Neural cell (in vitro differentiated cells): Measurements from ENCODE around the gene NACC1.

ENCODE experiments used
- EP300 ChIP-seq: fragments of 450-650 bp; conservative IDR thresholded peaks from 2 replicates; pipeline ENCODE4 v1.6.1; 2014; ENCODE audit warnings: antibody characterized with exemption, mild to moderate bottlenecking, moderate library complexity; ENCODE audit not compliant: poor library complexity, severe bottlenecking
- EZH2 ChIP-seq: fragments of 200-600, 300-800 bp; shearing (Covaris generic), sonication (generic); IDR thresholded peaks from 2 replicates; pipeline ENCODE4 v1.6.1; 2014; ENCODE audit warnings: antibody characterized with exemption, low read length, borderline replicate concordance, mild to moderate bottlenecking; ENCODE audit not compliant: insufficient read depth, poor library complexity, severe bottlenecking
- MXI1 ChIP-seq: fragments of 450-650 bp; conservative IDR thresholded peaks from 2 replicates; pipeline ENCODE4 v1.6.1; 2014; ENCODE audit warnings: antibody characterized with exemption, mild to moderate bottlenecking; ENCODE audit not compliant: poor library complexity, severe bottlenecking
- POLR2AphosphoS5 ChIP-seq: IDR thresholded peaks from 2 replicates; pipeline ENCODE4 v1.6.1; 2012
- RAD21 ChIP-seq: fragments of 450-650 bp; conservative IDR thresholded peaks from 2 replicates; pipeline ENCODE4 v1.6.1; 2014; ENCODE audit warnings: antibody characterized with exemption, mild to moderate bottlenecking, moderate library complexity
- SMC3 ChIP-seq: fragments of 450-650 bp; conservative IDR thresholded peaks from 2 replicates; pipeline ENCODE4 v1.6.1; 2014; ENCODE audit warnings: antibody characterized with exemption, mild to moderate bottlenecking, moderate library complexity; ENCODE audit not compliant: poor library complexity
- TAF1 ChIP-seq: IDR thresholded peaks from 2 replicates; pipeline ENCODE4 v1.6.1; 2012; ENCODE audit warnings: low read depth
- TF ChIP-seq, protein P1 (sequence below): fragments of 450-650 bp; IDR thresholded peaks from 2 replicates; pipeline ENCODE4 v1.5.1; 2014; ENCODE audit warnings: antibody characterized with exemption, mild to moderate bottlenecking, moderate library complexity; ENCODE audit not compliant: poor library complexity, severe bottlenecking
- TF ChIP-seq, protein P2 (sequence below): IDR thresholded peaks from 2 replicates; pipeline ENCODE4 v1.6.1; 2012; ENCODE audit warnings: borderline replicate concordance

- TF ChIP-seq, protein P1, sequence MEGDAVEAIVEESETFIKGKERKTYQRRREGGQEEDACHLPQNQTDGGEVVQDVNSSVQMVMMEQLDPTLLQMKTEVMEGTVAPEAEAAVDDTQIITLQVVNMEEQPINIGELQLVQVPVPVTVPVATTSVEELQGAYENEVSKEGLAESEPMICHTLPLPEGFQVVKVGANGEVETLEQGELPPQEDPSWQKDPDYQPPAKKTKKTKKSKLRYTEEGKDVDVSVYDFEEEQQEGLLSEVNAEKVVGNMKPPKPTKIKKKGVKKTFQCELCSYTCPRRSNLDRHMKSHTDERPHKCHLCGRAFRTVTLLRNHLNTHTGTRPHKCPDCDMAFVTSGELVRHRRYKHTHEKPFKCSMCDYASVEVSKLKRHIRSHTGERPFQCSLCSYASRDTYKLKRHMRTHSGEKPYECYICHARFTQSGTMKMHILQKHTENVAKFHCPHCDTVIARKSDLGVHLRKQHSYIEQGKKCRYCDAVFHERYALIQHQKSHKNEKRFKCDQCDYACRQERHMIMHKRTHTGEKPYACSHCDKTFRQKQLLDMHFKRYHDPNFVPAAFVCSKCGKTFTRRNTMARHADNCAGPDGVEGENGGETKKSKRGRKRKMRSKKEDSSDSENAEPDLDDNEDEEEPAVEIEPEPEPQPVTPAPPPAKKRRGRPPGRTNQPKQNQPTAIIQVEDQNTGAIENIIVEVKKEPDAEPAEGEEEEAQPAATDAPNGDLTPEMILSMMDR = no peak
- TF ChIP-seq POLR2AphosphoS5 (no peak), EZH2 (no peak), RAD21 (no peak), TAF1 (no peak), MXI1 (no peak), SMC3 (no peak), EP300 (no peak)
- TF ChIP-seq, protein P2, sequence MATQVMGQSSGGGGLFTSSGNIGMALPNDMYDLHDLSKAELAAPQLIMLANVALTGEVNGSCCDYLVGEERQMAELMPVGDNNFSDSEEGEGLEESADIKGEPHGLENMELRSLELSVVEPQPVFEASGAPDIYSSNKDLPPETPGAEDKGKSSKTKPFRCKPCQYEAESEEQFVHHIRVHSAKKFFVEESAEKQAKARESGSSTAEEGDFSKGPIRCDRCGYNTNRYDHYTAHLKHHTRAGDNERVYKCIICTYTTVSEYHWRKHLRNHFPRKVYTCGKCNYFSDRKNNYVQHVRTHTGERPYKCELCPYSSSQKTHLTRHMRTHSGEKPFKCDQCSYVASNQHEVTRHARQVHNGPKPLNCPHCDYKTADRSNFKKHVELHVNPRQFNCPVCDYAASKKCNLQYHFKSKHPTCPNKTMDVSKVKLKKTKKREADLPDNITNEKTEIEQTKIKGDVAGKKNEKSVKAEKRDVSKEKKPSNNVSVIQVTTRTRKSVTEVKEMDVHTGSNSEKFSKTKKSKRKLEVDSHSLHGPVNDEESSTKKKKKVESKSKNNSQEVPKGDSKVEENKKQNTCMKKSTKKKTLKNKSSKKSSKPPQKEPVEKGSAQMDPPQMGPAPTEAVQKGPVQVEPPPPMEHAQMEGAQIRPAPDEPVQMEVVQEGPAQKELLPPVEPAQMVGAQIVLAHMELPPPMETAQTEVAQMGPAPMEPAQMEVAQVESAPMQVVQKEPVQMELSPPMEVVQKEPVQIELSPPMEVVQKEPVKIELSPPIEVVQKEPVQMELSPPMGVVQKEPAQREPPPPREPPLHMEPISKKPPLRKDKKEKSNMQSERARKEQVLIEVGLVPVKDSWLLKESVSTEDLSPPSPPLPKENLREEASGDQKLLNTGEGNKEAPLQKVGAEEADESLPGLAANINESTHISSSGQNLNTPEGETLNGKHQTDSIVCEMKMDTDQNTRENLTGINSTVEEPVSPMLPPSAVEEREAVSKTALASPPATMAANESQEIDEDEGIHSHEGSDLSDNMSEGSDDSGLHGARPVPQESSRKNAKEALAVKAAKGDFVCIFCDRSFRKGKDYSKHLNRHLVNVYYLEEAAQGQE = no peak
These were observed 44.9 kb downstream of the NACC1 start for GRCh38 chr19:13162724-13163608.
